HS-27A (cell line): ENCODE results near the gene FIBCD1.
A peak's percentile ranks its signal among the peaks of the same experiment; 100 is the strongest.
"Not testable (repeated sequence)": the region's sequence is repeated elsewhere in the genome, so short reads cannot be mapped to it uniquely, and the experiment has no call there.

ENCODE experiments used
- DNase-seq: peaks from one replicate; pipeline ENCODE4 v3.0.0-alpha.2; 2012; ENCODE audit warnings: low read depth, missing footprints

FIBCD1 gene

GRCh38 chr9:130921300-130921988, 17.6 kb downstream of the FIBCD1 start:
- DNase-seq = no peak

- no peak for DNase-seq
Measured at GRCh38 chr9:130920762-130921299, 18.2 kb downstream of the FIBCD1 start.

GRCh38 chr9:130920233-130920632, 18.8 kb downstream of the FIBCD1 start:
- no peak for DNase-seq

GRCh38 chr9:130919559-130920145, 19.4 kb downstream of the FIBCD1 start:
- no peak for DNase-seq

GRCh38 chr9:130918826-130919558, 20.1 kb downstream of the FIBCD1 start:
- no peak for DNase-seq

GRCh38 chr9:130918101-130918825, 20.8 kb downstream of the FIBCD1 start:
- DNase-seq = no peak

- DNase-seq = no peak
Measured at GRCh38 chr9:130917168-130917960, 21.7 kb downstream of the FIBCD1 start.

- no peak for DNase-seq
Measured at GRCh38 chr9:130915096-130915447, 24.0 kb downstream of the FIBCD1 start.

- no peak for DNase-seq
Measured at GRCh38 chr9:130914417-130915095, 24.5 kb downstream of the FIBCD1 start.

GRCh38 chr9:130913599-130914416, 25.2 kb downstream of the FIBCD1 start:
- no peak for DNase-seq

- DNase-seq = peak; percentile 76
Measured at GRCh38 chr9:130912932-130913598, 26.0 kb downstream of the FIBCD1 start.

GRCh38 chr9:130911254-130912049, 27.6 kb downstream of the FIBCD1 start:
- DNase-seq = no peak

- DNase-seq = not testable (repeated sequence)
Measured at GRCh38 chr9:130910670-130911069, 28.4 kb downstream of the FIBCD1 start.

GRCh38 chr9:130910041-130910440, 29.0 kb downstream of the FIBCD1 start:
- DNase-seq = not testable (repeated sequence)

GRCh38 chr9:130908878-130909355, 30.1 kb downstream of the FIBCD1 start:
- DNase-seq = no peak

GRCh38 chr9:130908146-130908877, 30.7 kb downstream of the FIBCD1 start:
- DNase-seq = no peak

GRCh38 chr9:130906735-130907416, 32.2 kb downstream of the FIBCD1 start:
- no peak for DNase-seq
